Stimulated activated CD8-positive, alpha-beta memory T cell treated with anti-CD3 and anti-CD28 coated beads, Interleukin-7, amount 100 ng/mL, for 48 hours (primary cell): ENCODE data around the gene FAM120B.
"Not testable (repeated sequence)": the region's sequence is repeated elsewhere in the genome, so short reads cannot be mapped to it uniquely, and the experiment has no call there.

Experiments
- DNase-seq, 2 donors: peaks; one replicate each; pipeline ENCODE4 v3.0.0-alpha.2; 2020; ENCODE audit warnings: low read depth in 1 of 2; ENCODE audit errors: extremely low read depth in 1 of 2

Gene FAM120B

DNA sequence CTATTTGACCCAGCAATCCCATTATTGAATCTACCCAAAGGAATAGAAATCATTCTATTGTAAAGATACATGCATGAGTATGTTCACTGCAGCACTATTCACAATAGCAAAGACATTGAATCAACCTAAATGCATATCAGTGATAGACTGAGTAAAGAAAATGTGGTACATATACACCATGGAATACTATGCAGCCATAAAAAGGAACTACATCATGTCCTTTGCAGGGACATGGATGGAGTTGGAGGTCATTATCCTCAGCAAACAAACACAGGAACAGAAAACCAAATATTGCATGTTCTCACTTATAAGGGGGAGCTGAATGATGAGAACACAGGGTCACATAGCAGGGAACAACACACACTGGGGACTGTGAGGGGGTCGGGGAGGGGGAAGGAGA is 48.6 kb downstream of the FAM120B start:
- not testable (repeated sequence) for DNase-seq

DNA sequence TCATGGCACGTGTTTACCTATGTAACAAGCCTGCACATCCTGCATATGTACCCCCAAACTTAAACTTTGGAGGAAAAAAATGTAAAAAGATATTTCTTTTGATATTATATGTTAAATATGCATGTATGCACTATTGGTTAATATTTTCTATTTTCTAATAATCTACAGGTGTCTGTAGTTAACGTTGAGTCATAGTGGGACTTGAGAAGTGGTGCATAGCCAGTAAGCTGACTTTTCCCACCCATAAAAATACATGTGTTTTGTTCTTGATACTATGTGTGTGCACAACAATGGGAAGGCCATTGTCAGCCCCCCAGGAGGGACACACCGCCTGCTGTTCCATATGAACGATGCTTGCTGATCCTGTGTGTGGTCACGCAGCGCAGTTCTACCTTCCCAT is 49.1 kb downstream of the FAM120B start:
- DNase-seq: no peak

DNA sequence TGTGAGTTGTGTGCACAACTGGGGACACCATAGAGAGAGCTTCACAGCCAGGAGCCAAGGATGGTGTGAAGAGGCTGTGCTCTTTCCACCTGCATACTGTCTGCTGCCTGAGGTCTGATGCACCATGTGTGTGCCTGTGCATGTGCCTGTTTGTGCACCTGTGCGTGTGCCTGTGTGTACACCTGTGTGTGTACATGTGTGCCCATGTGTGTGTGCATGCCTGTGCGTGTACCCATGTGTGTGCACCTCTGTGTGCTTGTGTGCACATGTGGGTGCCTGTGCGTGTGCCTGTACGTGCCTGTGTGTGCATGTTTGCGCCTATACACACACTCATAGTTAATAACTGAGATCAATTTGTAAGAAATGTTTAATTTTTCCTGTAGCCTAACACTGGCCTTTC is 51.3 kb downstream of the FAM120B start:
- DNase-seq: no peak

DNA sequence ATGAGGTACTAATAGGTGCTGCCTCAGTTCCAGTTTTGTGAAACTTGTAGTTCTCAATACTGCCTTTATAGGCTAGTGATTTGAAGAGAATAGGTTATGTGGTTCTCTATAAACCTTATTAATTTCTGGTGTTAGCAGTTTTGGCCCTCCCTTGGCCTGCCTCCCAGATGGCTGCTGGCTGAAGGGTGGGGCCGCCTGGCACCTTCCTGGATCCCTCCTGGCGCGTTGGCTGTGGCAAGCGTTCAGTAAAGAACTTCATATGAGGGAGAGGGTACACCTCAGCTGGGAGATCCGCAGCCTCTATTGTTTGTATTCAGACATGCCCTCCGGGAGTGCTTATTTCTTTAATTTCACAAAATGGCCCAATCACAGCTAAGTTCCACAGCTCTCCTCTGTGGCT is 51.9 kb downstream of the FAM120B start:
- DNase-seq: no peak

DNA sequence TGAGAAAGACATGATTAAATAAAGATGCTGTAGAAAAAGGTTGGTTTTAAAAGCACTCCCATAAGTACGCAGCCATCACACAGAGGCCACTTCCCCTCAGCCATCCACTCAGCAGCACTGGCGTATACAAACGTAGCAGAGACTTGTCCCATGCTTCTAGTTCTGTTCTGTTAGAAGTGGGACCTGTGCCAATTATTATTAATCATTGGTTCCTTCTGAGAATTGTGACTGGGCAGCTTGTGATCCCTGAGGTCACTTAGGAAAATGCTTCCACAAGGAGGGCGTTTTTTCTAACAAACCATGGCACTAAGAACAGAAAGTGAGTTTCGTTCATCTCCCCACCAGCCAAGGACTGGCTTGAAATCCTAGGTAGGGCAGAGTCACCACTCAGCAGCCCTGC is 53.9 kb downstream of the FAM120B start:
- no peak for DNase-seq

DNA sequence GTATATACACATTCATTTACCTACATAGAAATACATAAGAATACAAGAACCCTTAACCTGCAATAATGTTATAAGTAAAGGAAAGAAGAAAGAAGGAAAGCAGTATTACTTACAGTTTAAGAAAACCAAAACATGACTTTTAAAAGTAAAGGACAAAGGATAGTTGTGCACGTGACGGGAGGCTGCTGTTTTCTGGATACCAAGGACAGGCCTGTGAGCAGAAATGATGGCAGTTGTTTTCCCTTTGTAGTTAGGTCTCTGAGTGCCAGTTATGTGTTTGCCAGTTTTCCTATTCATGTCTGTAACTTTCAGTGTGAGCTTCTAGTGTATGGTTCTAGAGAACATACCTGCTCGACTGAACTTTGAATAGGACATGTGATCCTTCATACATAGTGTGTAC is 54.8 kb downstream of the FAM120B start:
- no peak for DNase-seq

DNA sequence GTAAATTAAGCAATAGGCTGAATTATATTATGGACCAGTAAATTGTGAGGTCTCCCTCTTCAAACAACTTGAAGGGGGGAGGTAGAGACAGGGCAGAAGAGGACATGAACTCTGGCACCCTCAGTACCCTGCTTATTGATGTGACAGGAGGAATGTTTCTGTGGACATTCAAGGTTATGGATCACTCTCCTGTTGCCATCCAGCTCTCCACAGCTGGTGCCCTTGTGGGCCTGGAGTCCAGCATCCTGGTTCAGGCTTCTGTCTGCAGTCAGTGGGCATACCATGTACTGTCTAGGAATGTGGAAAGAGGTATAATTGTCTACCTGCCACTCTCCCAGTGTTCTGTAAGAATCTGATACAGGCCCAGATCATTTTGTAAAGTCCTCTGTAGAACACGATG is 55.6 kb downstream of the FAM120B start:
- no peak for DNase-seq

DNA sequence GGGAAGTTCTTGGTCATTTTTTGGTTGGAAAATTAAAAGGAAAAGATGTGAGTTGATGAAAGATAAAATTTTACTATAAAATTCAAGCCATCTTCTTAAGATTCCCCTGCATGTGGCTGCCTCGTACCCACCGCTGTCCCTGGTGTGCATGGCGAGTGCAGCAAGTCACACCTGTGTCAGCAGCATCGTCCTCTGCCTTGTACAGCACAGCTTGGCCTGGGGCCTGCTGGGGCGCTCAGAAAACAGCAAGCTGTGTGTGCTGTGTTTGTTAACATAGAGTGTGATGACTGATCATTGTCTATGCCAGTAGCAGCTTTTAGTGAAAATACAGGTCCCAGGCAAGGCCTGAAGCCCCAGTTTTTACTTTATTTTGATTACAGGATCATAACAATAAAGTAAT is 56.7 kb downstream of the FAM120B start:
- no peak for DNase-seq

DNA sequence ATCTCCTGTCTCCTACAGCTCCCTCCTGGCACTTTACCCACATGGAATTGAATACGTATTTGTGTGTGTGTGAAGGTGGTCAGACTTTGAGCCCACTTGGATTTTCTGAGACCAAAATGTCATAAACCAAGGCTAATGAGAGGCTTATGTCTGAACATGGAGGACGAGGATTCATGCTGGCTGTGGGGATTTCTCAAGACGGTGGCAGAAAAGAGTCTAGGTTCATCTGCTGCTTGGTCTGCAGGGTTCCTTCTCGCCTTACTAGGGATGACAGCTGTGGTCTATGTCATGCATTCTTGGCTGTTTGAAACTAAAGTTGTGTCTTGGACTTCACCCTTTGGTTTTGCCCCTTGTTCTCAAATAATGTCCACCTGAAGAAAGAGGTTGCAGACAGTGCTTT is 58.6 kb downstream of the FAM120B start:
- DNase-seq: no peak

DNA sequence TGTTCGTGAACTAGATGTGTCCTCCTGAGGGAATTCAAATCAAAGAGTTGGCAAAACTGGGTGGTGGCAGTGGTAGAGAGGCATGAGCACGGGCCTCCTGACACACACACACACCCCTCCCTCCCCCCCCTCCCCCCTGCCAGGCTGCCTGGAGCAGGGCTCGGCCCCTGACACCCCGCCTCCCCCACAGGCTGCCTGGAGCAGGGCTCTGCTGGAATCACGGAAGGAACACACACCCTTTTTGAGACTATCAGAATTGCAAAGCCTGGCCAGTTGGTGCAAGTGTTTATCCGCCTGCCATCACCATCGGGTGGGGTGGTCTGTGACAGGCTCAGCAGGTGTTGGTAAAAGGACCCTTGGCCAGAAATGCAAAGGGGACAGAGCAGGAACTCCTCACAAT is 59.0 kb downstream of the FAM120B start:
- no peak for DNase-seq

DNA sequence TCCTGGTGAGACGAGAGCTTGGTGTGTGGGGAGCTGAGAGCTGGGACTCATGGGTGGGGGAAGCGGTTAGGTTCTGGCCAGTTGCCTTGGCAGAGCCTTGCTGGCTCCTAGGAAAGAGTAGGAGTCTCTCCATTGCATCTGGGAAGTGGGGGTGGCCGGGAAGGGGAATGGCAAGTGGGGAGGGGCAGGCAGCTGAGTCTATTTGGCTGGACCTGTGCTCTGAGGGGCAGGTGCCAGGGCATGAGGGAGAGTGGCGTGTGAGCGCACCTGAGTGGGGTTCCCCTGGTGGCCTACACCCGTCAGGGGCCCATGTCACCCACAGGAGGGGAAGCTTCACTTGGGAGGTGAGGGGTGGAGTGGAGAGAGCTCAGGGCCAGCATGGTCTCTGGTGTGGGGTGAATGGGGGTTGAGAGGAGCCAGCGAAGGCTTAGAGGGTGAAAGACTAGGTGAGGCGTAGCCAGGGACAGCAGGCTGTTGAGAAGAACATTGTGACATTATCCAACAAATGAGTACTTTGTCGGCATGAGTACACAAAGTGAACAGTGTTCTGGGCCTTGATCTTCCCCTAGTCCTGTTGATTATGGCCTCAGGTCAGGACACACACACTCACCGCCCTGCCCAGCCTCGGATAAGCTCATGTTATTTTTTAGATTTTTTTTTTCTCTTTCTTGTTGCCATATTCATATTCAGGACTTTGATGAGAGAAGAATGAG is 59.8 kb downstream of the FAM120B start:
- DNase-seq: no peak

DNA sequence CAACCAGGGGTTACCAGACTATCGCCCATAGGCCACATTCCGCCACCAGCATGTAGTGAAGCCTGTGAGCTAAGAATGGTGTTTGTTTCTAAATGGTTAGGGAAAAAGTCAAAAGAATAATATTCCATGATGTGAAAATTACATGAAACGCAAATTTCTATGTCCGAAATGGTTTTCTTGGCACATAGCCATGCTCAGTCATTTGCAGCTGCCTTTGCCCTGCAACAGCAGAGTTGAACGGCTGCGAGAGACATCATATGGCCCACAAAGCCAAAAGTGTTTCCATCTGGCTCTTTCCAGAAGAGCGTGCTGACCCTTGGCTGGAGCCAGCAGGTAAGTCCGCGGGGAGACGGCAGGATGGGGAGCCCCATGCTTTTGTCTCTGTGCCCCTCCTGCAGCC is 60.7 kb downstream of the FAM120B start:
- DNase-seq: no peak

DNA sequence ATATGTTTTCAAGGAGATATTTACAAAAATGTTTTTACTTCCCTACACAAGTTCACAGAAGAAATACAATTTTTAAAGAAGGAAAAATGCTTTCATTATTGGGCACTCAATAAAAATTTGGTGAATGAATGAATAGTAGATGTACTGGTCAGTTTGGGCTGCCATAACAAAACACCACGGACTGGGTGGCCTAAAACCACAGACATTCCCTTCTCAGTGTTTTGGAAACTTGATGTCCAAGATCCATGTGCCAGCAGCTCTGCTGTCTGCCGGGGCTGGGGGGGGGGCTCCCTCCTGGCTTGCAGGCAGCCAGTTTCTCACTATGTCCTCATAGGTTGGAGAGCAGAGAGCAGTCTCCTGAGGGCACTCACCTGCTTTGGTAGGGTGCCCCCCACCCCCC is 62.0 kb downstream of the FAM120B start:
- no peak for DNase-seq

DNA sequence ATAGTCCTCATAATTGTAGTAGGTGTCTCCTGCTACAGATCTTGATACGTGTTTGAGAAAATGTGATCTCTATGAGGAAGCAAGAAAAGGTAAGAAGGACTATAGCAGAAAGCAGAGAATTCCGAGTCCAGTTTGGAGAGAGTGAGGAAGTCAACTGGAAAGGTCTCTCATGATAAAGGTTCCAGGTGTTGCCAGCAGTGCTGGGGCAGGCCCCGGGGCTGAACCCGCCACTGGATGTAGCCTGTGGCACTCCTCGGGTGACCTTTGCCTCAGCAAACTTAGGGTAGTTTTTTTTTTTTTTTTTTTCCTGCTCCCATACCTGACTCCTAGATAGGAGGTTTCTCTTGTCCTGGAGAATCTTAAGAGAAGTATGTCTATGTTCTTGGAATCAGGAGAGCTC is 62.8 kb downstream of the FAM120B start:
- no peak for DNase-seq

DNA sequence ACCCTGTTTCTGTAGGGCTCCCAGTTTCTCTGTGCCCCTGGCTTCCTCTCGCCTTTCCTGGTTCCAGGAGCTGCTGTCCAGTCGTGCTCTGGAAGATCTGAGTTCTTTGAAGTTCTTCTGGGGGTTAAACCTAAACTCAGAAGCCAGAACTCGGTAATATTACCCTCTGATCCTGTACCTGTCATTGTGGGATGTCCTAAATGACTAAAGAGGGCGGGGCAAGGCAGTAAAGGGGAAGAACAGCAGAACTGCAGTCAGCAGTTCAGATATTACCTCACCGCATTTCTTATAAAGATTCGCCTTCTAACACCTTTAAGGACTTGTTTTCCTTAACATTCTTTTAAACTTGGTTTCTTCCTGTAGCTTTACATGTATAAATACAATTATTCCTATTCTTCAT is 63.9 kb downstream of the FAM120B start:
- DNase-seq: peak in 1 of 2 donors; percentile 23

DNA sequence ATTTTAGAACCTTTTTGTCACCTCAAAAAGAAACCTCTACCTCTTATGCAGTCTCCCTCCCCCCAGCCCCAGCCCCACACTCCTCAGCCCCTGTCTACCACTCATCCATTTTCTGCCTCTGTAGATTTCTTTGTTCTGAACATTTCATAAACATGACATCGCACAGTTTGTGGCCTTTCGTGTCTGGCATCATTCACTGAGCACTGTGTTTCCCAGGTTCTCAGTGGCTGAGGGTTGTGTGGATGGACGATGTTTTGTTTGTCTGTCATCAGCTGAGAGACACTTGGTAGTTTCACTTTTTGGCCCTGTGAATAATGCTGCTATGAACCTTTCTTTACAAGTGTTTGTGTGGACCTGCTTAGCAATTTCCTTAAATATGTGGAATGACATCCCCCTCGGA is 64.5 kb downstream of the FAM120B start:
- no peak for DNase-seq

DNA sequence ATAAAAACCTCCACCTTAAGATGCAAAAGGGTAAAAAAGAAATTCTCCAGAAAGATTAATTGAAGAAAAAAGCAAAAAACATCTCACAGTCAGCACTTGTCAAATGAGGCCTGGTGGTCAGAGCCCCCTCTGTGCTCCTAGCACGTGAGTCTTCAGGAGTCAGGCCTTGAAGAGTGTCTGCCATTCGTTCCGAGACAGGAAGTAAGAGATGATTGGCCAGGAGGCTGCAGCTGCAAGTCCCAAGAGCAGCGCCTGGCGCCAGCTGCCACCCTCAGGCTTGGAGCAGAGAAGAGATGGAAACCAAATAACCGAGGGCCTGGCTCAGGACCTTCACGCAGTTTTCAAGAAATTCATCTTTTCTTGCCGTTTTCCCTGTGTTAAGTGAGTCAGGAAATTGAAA is 65.0 kb downstream of the FAM120B start:
- no peak for DNase-seq

DNA sequence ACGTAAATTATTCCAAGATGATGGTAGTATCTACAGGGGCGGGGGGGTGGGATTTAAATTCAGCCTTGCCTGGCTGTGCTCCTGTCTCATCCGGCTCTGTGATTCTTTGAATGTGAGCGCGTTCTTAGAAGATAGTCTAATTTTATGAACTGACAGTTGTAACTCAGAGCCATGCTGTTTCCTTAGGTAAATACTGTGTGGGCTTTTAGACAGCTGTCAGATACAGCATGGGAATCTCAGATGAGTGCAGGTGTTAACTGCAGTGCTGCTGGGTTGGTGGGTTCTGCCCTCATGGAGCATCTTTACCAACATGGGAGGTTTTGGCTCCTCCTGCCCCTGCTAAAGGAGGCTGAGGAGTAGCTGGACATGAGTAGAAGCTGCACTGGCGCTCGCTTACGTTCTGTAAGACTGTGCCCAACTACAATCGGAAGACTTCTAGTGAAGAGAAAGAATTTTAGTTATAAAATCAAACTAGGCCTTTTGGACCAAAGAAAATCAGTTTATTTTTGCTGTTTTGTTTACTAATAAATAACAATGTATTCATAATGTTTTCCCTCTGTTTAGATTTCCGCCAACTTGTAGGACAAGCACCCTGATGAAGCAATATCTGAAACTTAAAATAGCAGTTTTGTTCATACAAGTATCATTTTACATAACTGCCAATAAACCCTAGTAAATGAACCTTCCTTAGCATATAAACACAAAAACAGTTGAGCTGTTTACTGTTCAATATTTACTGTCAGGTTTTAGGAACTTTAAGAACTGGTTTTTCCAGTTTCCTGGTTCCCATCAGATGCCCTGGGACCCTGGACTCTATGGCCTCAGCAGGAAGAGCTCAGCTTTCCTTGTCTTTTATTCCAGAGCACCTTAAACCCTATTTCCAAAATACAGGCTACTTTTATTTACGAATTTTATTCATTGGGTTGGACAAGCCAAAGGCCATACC is 66.1 kb downstream of the FAM120B start:
- DNase-seq: no peak

DNA sequence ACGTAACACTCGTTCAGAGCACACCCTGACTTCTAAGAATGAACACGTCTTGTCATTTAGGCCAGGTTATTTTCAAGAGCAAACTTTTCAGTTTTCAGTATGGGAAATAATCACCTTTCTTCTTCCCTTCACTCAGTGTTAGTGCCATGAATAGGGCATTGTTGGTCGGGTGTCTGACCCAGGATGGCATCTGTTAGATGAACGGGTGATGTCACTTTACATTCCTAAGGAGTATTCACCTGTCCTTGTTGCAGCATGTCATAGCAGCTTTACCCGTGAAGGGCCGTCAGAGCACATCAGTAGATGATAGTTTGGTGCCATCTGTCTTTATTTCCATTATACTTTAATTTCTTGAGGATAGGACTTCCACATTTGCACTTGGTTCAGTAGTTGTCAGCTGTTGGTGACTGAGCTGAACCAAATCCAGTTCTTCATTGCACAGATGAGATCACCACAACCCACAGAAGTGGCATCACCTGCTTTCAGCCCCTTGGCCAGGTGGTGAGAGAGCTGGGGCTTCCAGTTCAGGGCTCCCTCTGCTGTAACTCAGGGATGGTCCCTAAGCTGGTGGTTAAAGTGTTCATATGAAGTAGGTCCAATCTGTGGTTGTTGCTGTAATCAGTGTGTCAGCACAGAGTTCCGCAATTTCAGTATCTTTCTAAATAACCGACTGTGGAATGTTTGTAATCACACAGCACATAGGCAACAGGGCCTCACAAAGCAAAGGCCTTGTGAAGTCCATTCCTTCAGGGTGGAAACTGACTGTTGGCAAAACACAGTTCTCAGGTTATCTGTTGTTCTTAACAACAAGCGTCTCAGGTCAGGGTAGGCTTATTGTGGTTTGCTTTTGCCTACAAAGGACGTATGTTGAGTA is 68.2 kb downstream of the FAM120B start:
- no peak for DNase-seq

DNA sequence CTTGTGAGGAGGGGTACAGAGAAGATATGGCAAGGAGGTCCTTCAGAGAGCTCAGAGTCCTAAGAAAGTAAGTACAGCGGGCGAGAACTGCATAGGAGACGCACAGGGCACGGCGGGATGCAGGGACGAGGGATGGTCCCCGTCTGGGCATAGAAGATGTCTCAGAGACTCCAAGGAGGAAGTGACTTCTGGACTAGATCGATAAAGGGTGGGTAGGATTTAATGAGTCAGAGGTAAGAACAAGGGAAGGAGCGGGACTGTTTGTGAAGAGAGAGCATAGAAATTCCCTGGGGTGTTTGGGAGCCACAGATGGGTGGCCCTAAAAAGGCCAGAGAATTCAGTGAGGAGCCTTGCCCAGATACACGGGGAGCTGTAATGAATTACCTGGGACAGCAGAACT is 69.1 kb downstream of the FAM120B start:
- DNase-seq: no peak

DNA sequence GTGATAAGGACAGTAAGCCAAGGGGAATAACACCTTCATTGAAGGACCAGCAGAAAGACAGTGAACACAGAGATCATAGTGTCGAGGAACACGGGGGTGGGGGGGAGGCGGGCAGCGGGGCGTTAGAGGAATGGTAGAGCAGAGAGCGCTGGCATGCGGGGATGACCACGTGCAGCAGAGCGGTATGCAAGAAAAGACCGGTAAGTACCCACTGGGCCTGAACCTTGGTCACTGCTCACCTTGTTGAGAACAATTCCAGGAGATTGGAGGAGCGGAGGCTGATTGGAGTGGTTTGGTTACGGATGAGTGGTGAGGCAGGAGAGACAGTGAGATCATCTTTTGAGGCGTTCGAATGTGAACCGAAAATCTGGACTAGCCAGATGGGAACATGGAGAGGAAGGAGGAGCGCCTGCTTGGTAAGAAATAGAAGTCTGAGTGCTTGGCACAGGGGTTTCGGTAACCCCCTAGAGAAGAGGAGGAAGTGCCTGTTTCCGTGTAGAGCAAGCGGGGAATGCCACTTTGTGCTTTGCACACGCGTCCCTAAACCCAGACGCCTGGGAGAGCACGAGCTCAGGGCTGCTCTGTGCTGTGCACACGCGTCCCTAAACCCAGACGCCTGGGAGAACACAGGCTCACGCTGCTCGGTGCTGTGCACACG is 70.0 kb downstream of the FAM120B start:
- no peak for DNase-seq
